ENCODE data around the gene CEL.
A peak's percentile ranks its signal among the peaks of the same experiment; 100 is the strongest.
"Not testable (repeated sequence)": the region's sequence is repeated elsewhere in the genome, so short reads cannot be mapped to it uniquely, and the experiment has no call there.

DNA sequence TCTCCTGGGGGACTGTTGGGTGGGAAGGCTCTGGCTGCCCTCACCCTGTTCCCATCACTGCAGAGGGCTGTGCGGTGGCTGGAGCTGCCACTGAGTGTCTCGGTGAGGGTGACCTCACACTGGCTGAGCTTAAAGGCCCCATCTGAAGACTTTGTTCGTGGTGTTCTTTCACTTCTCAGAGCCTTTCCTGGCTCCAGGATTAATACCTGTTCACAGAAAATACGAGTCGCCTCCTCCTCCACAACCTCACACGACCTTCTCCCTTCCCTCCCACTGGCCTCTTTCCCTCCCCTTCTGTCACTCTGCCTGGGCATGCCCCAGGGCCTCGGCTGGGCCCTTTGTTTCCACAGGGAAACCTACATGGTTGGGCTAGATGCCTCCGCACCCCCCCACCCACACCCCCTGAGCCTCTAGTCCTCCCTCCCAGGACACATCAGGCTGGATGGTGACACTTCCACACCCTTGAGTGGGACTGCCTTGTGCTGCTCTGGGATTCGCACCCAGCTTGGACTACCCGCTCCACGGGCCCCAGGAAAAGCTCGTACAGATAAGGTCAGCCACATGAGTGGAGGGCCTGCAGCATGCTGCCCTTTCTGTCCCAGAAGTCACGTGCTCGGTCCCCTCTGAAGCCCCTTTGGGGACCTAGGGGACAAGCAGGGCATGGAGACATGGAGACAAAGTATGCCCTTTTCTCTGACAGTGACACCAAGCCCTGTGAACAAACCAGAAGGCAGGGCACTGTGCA, 590 bp upstream of the CEL start:
- TF ChIP-seq POLR2A (IDR thresholded peaks at IDR 0.05), result peak; percentile 6 to 54 (median 53)
- TF ChIP-seq, protein P1, sequence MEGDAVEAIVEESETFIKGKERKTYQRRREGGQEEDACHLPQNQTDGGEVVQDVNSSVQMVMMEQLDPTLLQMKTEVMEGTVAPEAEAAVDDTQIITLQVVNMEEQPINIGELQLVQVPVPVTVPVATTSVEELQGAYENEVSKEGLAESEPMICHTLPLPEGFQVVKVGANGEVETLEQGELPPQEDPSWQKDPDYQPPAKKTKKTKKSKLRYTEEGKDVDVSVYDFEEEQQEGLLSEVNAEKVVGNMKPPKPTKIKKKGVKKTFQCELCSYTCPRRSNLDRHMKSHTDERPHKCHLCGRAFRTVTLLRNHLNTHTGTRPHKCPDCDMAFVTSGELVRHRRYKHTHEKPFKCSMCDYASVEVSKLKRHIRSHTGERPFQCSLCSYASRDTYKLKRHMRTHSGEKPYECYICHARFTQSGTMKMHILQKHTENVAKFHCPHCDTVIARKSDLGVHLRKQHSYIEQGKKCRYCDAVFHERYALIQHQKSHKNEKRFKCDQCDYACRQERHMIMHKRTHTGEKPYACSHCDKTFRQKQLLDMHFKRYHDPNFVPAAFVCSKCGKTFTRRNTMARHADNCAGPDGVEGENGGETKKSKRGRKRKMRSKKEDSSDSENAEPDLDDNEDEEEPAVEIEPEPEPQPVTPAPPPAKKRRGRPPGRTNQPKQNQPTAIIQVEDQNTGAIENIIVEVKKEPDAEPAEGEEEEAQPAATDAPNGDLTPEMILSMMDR (IDR thresholded peaks at IDR 0.05), result not testable (repeated sequence)
